ENCODE measurements around the gene ZHX3. TPM values are rescaled to one million over a fixed set of nuclear protein-coding genes. Genes with fewer than 3 reads are reported as not detected.

ZHX3 gene
- total and polyA plus RNA-seq, 2 of the 4 experiments (the other 2 are of a cell fraction): 25.0 to 28.0 TPM

DNA sequence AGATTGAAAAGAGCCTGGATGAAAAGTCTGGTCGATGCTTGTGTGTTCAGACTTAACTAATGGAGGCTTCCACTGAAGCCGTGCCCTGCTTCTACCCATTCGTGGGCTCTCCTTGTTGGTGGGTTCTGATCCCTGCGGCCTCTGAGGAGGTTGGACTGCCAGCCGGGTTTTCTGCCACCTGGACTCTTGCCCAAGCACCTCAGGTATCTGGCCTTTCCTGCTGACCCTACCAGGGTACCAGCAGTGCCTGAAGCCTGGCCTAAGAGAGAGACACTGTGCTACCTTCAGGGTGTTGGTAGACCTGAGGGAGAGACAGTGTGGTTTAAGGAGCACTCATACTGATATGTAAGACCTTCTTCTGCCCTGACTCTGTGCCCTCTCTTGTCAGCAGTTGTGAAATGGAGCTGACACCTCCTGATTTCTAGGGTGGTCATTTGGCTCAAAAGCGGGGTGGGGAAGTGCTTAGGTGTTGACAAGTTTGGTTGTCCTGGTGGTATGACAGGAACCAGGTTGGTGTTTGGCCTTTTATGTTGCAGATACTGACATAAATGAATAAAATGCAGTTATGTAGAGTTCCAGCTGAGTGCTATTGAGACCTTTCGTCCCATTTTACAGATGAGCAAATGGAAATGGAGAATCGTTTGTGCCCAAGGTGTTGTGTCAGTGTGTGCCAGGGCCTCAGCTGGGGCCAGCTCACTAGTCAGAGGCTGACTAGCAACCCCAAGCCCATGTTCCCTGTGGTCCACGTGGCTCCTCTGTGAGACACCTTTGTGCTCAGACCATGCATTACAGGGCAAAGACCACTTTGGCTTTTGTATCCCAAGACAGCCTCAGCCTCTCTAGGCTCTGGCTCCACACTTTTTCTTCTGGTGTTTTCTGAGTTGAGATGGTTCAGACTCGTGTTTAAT is 177.1 kb downstream of the ZHX3 start (continued):
- TF ChIP-seq USF2 (IDR thresholded peaks at IDR 0.05; ENCODE audit: low read depth, low read length) (no peak), MAFK (IDR thresholded peaks at IDR 0.05; ENCODE audit: low read depth, low read length) (no peak)
